NCI-H2081 (cell line): ENCODE data around the gene SPTBN4.
A peak's percentile ranks its signal among the peaks of the same experiment; 100 is the strongest.
"Not testable (repeated sequence)": the region's sequence is repeated elsewhere in the genome, so short reads cannot be mapped to it uniquely, and the experiment has no call there.

Source experiments
- DNase-seq, 2 experiments: peaks; one replicate each; lab custom pipeline; 2025; lab: John Stamatoyannopoulos, UW

Gene SPTBN4

GRCh38 chr19:40441719-40442253 lies 25.0 kb upstream of the SPTBN4 start:
- DNase-seq: no peak

GRCh38 chr19:40442328-40443130 lies 24.3 kb upstream of the SPTBN4 start:
- peak in 1 of 2 experiments; percentile 28 for DNase-seq

- DNase-seq: peak; percentile 99
These were observed 23.4 kb upstream of the SPTBN4 start for GRCh38 chr19:40443131-40443999.

- DNase-seq: peak; percentile 94 to 95
These were observed 22.6 kb upstream of the SPTBN4 start, which contains the start of gene SERTAD3 for GRCh38 chr19:40444000-40444824. Gene SERTAD3 (minus strand): TSS chr19:40444335. CDS start chr19:40442080, 2,255 bp downstream.

GRCh38 chr19:40444825-40445312 lies 21.9 kb upstream of the SPTBN4 start:
- DNase-seq: no peak

- DNase-seq: no peak
These were observed 21.0 kb upstream of the SPTBN4 start for GRCh38 chr19:40445780-40446262.

GRCh38 chr19:40446263-40446784 lies 20.5 kb upstream of the SPTBN4 start:
- DNase-seq: no peak

- no peak for DNase-seq
These were observed 17.3 kb upstream of the SPTBN4 start for GRCh38 chr19:40449506-40449905.

GRCh38 chr19:40450664-40451063 lies 16.1 kb upstream of the SPTBN4 start:
- no peak for DNase-seq

GRCh38 chr19:40452016-40452415 lies 14.8 kb upstream of the SPTBN4 start:
- no peak for DNase-seq

- DNase-seq: no peak
These were observed 13.6 kb upstream of the SPTBN4 start for GRCh38 chr19:40453151-40453735.

- not testable (repeated sequence) for DNase-seq
These were observed 12.9 kb upstream of the SPTBN4 start for GRCh38 chr19:40453943-40454342.

GRCh38 chr19:40457048-40457447 lies 9.8 kb upstream of the SPTBN4 start:
- no peak for DNase-seq

GRCh38 chr19:40457953-40458596 lies 8.7 kb upstream of the SPTBN4 start:
- DNase-seq: no peak

GRCh38 chr19:40458597-40458974 lies 8.2 kb upstream of the SPTBN4 start:
- no peak for DNase-seq

- no peak for DNase-seq
These were observed 6.6 kb upstream of the SPTBN4 start for GRCh38 chr19:40460185-40460584.

- DNase-seq: no peak
These were observed 5.1 kb upstream of the SPTBN4 start for GRCh38 chr19:40461669-40462221.

GRCh38 chr19:40463587-40464037 lies 3.2 kb upstream of the SPTBN4 start:
- DNase-seq: not testable (repeated sequence)
